NCI-H2227 (cell line): ENCODE measurements around the gene ULK3.

Experiments
- DNase-seq: peaks from one replicate; lab custom pipeline; 2025; ENCODE audit not compliant: unreplicated experiment; lab: John Stamatoyannopoulos, UW

Gene ULK3

GRCh38 chr15:74786551-74787165, 56.3 kb downstream of the ULK3 start:
- no peak for DNase-seq
